Spleen (tissue), 11 donors: ENCODE measurements around the gene NKAIN4. TPM values are rescaled to one million over a fixed set of nuclear protein-coding genes. Genes with fewer than 3 reads are reported as not detected.
A peak's percentile ranks its signal among the peaks of the same experiment; 100 is the strongest.

ENCODE experiments used
- DNase-seq: peaks from one replicate; pipeline ENCODE4 v3.0.0-alpha.2; 2020
- H3K27ac ChIP-seq, 8 donors: fragments of 200-600 bp; sonication (generic) in 7 of 8; 1 replicate in 4 of 8; 2 replicates in 4 of 8; pipeline versions ENCODE4 v1.5.0 to v1.8.0; 2016 to 2021; ENCODE audit warnings: inconsistent platforms in 4 of 8, mild to moderate bottlenecking in 4 of 8, moderate library complexity in 1 of 8
- H3K27me3 ChIP-seq, 7 donors: fragments of 200-600 bp; sonication (generic) in 6 of 7; replicated peaks in 1 of 7; 1 replicate in 4 of 7; 2 replicates in 3 of 7; pipeline versions ENCODE4 v1.5.0 to v1.8.0; 2016 to 2021; ENCODE audit warnings: inconsistent platforms in 3 of 7, mild to moderate bottlenecking in 1 of 7
- H3K36me3 ChIP-seq, 6 donors: fragments of 200-600 bp; sonication (generic) in 5 of 6; 1 replicate in 4 of 6; 2 replicates in 2 of 6; pipeline versions ENCODE4 v1.5.0 to v1.8.0; 2016 to 2021; ENCODE audit warnings: inconsistent platforms in 2 of 6
- H3K4me1 ChIP-seq, 6 donors: fragments of 200-600 bp; sonication (generic) in 5 of 6; 1 replicate in 3 of 6; 2 replicates in 3 of 6; pipeline versions ENCODE4 v1.5.0 to v1.8.0; 2016 to 2021; ENCODE audit warnings: inconsistent platforms in 3 of 6
- H3K4me3 ChIP-seq, 8 donors: fragments of 200-600 bp; sonication (generic) in 7 of 8; 1 replicate in 4 of 8; 2 replicates in 4 of 8; pipeline versions ENCODE4 v1.5.0 to v1.8.0; 2016 to 2021; ENCODE audit warnings: inconsistent platforms in 4 of 8, mild to moderate bottlenecking in 4 of 8, moderate library complexity in 2 of 8
- H3K9me3 ChIP-seq, 8 donors: fragments of 200-600 bp; sonication (generic) in 7 of 8; 1 replicate in 4 of 8; 2 replicates in 4 of 8; pipeline versions ENCODE4 v1.5.0 to v1.8.0; 2016 to 2021; ENCODE audit warnings: inconsistent platforms in 4 of 8
- CTCF ChIP-seq, 11 experiments: fragments of 200-600 bp in 7 of 11; fragments of 450-650 bp in 4 of 11; sonication (generic) in 4 of 11; IDR thresholded peaks in 8 of 11; conservative IDR thresholded peaks in 3 of 11; 1 replicate in 7 of 11; 2 replicates in 4 of 11; pipeline versions ENCODE4 v1.4.0 to v1.8.0; 2016 to 2021; ENCODE audit warnings: antibody characterized with exemption in 11 of 11, inconsistent platforms in 4 of 11, mild to moderate bottlenecking in 1 of 11
- POLR2A ChIP-seq, 3 donors: fragments of 450-650 bp; IDR thresholded peaks; one replicate each; pipeline ENCODE4 v1.5.1; 2017; ENCODE audit warnings: antibody characterized with exemption in 3 of 3, mild to moderate bottlenecking in 1 of 3
- POLR2AphosphoS5 ChIP-seq, 3 donors: sonication (generic); formaldehyde crosslinking; IDR thresholded peaks; one replicate each; pipeline ENCODE4 v1.5.1; 2017; ENCODE audit warnings: antibody characterized with exemption in 3 of 3
- WGBS, 5 donors: extraction: QIAGEN DNeasy Blood & Tissue Kit in 3 of 5; methylation state at CpG; one replicate each; pipeline versions ENCODE4 v1.1.5 to v1.1.7; 2013 to 2018; 5-methylcytosine and 5-hydroxymethylcytosine counted together
- intact Hi-C: fragments of 100-400 bp; cut with DNase I; formaldehyde crosslinking; loops from one replicate; pipeline ENCODE4 v1.15.0; 2023; ENCODE audit warnings: low total_unique reads
- polyA plus RNA-seq, 3 donors: library from polyadenylated mRNA; stranded (reverse); fragments of 200-250 nt; gene quantifications; one replicate each; pipeline ENCODE4 v1.2.1, GENCODE V29; 2013
- total RNA-seq, 7 donors: library from RNA; depleted of rRNA in 3 of 7; stranded (reverse); fragments of >200 nt in 3 of 7; fragmentation: NEBNext Ultra II Directional in 4 of 7; extraction: Animal tissue kit (Norgen Biotek cat#: 25700) in 4 of 7; gene quantifications; one replicate each; pipeline versions ENCODE4 v1.1.0 to v1.2.1, GENCODE V29; 2016 to 2021
- donor health status: healthy with polysubstance abuse.
- donor health status: DM: no; HTN: no; CAD: no; lungs with moderate emphysema.
- donor health status: DM: no; HTN: no; CAD: no.
- donor health status: Bipolar disorder and iron deficiency.
- donor health status: healthy.
- donor health status: DM: no; HTN: no; CAD: no.
- donor health status: DM: yes; HTN: yes; CAD: no.

The NKAIN4 gene
- total and polyA plus RNA-seq, 10 donors = 0.09 TPM; not detected in 9

- peak within 1 kb of the TSS; percentile 68 to 99 (median 93) for H3K4me3 ChIP-seq
- peaks cover 0 to 11% (median 0%) of the 10 kb centered on the region in 7 donors for H3K27me3 ChIP-seq
- DNase-seq = peak; percentile 98
- peaks cover 14 to 46% (median 30%) of the 10 kb centered on the region in 6 donors for H3K4me1 ChIP-seq
- peaks cover 0 to 23% (median 17%) of the 10 kb centered on the region in 6 donors for H3K36me3 ChIP-seq
- peak within 1 kb of the TSS; percentile 37 to 91 (median 81) for H3K27ac ChIP-seq
- WGBS, 5 donors = 1 to 2% (median 1%) methylated on average over 41 to 97 of the region's 97 CpGs
- no peaks in the 10 kb centered on the region for H3K9me3 ChIP-seq
- intact Hi-C loops = no loop called here
- TF ChIP-seq POLR2A (IDR thresholded peaks at IDR 0.05) = peak in 1 of 3 donors; percentile 44
- peak; percentile 92 to 93 (median 93) for TF ChIP-seq POLR2AphosphoS5 (IDR thresholded peaks at IDR 0.05)
- no peak for TF ChIP-seq CTCF (IDR thresholded peaks at IDR 0.05 in 8 of 11, conservative IDR thresholded peaks at IDR 0.05 in 3 of 11)
Observed at GRCh38 chr20:63272105-63273058, 18.1 kb upstream of the NKAIN4 start, which contains the start of gene ARFGAP1. ARFGAP1 (plus strand) TSS chr20:63272813; CDS start chr20:63275581, 2,768 bp downstream.

DNA sequence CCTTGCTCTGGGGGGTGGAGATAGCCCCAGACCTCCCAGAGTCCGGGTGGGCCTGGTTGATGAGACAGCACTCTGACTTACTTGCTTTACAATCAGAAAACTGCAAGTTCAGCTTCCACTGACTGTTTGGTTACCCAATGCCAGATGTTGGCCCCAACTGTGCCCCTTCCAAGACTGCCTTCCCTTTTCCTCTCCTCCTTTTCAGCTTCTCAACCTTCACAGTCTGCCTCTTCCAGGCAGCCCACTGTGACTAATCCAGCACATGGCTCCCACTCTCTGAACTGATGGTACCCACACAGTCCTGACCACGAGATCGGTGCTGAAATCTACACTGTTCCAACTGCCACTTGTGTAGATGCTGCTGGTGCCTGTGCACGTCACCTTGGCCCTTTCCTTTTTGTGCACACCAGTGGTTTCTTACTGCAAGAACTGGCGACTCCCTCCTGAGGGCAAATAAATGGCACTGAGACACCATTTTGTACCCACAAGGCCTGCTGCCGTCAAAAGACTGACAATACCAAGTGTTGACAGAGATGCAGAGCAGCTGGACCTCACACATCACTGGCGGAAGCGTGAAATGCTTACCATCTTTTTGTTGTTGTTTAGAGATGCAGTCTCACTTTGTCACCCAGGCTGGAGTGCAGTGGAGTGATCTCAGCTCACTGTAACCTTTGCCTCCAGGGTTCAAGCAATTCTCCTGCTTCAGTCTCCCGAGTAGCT lies 16.5 kb upstream of the NKAIN4 start:
- H3K27me3 ChIP-seq = peaks cover 0 to 23% (median 0%) of the 10 kb centered on the region in 7 donors
- no peak overlapping the region for H3K27ac ChIP-seq
- peaks cover 0 to 7% (median 2%) of the 10 kb centered on the region in 6 donors for H3K36me3 ChIP-seq
- TF ChIP-seq CTCF (IDR thresholded peaks at IDR 0.05 in 8 of 11, conservative IDR thresholded peaks at IDR 0.05 in 3 of 11) (no peak), POLR2A (IDR thresholded peaks at IDR 0.05) (no peak), POLR2AphosphoS5 (IDR thresholded peaks at IDR 0.05) (no peak)
- DNase-seq = no peak
- H3K4me1 ChIP-seq = peaks cover 14 to 37% (median 30%) of the 10 kb centered on the region in 6 donors
- intact Hi-C loops = no loop called here
- no peak overlapping the region for H3K4me3 ChIP-seq
- no peaks in the 10 kb centered on the region for H3K9me3 ChIP-seq
- 80 to 92% (median 83%) methylated on average over 9 of the region's 9 CpGs for WGBS, 5 donors

DNA sequence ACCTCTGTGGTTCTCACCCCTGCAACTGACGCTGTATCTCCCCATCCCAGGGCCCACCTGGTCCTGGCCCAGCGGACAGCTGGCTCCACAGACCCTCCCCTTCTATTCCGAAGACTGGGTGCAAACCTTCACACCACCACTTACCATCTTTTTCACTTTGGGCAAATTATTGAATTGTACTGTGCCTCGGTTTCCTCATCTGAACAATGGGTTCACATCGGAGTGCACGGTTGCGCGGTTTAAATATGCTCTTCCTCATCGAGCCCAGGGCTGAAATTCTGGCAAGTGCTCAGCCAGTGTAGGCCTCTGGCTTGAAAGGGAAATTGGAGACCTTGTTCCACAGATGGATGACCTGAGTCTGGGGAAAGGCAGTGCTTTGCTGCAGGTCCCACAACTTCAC lies 15.5 kb upstream of the NKAIN4 start:
- H3K9me3 ChIP-seq = no peaks in the 10 kb centered on the region
- no peak overlapping the region for H3K4me3 ChIP-seq
- no peak for TF ChIP-seq POLR2A (IDR thresholded peaks at IDR 0.05)
- H3K27ac ChIP-seq = no peak overlapping the region
- WGBS, 5 donors = 84 to 94% (median 87%) methylated on average over 9 of the region's 9 CpGs
- H3K27me3 ChIP-seq = peaks cover 0 to 33% (median 0%) of the 10 kb centered on the region in 7 donors
- H3K4me1 ChIP-seq = peaks cover 13 to 27% (median 24%) of the 10 kb centered on the region in 6 donors
- intact Hi-C loops = no loop called here
- DNase-seq = no peak
- H3K36me3 ChIP-seq = no peaks in the 10 kb centered on the region

DNA sequence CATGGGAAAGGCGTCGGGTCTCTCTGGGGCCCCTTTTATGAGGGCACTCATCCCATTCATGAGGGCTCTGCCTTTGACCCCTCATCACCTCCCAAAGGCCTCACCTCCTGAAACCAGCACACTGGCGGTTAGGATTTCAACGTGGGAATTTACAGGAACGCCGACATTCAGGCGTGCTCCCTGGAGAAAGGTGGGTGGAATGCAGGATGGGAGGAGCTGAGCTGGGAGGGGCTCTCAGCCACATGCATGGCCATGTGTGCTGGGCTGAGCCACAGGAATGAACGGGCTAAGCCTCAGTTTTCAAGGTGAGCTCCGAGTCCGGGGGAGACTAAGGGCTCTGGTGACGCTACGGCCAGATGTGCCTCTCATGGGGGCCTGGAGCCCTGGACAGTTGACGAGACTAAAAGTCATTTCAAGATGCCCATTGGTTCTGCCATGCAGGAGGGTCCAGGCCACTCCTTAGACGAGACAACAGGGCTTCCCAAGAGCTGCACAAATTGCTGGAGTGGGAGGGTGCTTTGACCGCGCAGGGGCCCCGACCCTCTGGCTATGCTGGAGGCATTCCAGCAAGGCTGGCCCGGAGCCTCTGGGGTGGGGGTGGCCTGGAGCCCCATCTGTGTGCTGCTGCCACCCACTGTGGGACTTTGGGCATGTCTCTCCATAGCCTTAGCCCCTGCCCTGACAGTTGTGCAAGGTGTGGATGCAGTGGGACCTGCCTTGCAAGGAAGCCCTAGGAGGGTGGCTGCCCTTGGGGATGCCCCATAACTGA lies 14.6 kb upstream of the NKAIN4 start:
- DNase-seq = no peak
- no peaks in the 10 kb centered on the region for H3K36me3 ChIP-seq
- no peak for TF ChIP-seq POLR2AphosphoS5 (IDR thresholded peaks at IDR 0.05)
- TF ChIP-seq CTCF (IDR thresholded peaks at IDR 0.05 in 8 of 11, conservative IDR thresholded peaks at IDR 0.05 in 3 of 11) = no peak
- no peak for TF ChIP-seq POLR2A (IDR thresholded peaks at IDR 0.05)
- H3K27ac ChIP-seq = no peak overlapping the region
- peaks cover 0 to 42% (median 0%) of the 10 kb centered on the region in 7 donors for H3K27me3 ChIP-seq
- no peak overlapping the region for H3K4me3 ChIP-seq
- H3K9me3 ChIP-seq = no peaks in the 10 kb centered on the region
- intact Hi-C loops = no loop called here
- peaks cover 5 to 18% (median 16%) of the 10 kb centered on the region in 6 donors for H3K4me1 ChIP-seq
- 53 to 64% (median 57%) methylated on average over 14 to 18 of the region's 18 CpGs for WGBS, 5 donors
